Activated CD4-positive, alpha-beta T cell treated with anti-CD3 and anti-CD28 coated beads, Interleukin-2, amount 50 U/mL, for 48 hours (primary cell): ENCODE results near the gene CNIH2.
"Not testable (repeated sequence)": the region's sequence is repeated elsewhere in the genome, so short reads cannot be mapped to it uniquely, and the experiment has no call there.

Experiments used
- DNase-seq, 2 experiments: peaks; one replicate each; pipeline ENCODE4 v3.0.0-alpha.2; 2020

The CNIH2 gene

GRCh38 chr11:66277471-66278362 lies at the start of gene CNIH2:
Gene CNIH2 (plus strand): TSS chr11:66278175. CDS start chr11:66278457, 282 bp downstream.
- peak; percentile 34 to 54 for DNase-seq

GRCh38 chr11:66228521-66228920 lies 49.5 kb upstream of the CNIH2 start:
- DNase-seq: no peak

- DNase-seq: no peak
Measured at GRCh38 chr11:66230156-66230555, 47.8 kb upstream of the CNIH2 start.

- DNase-seq: no peak
Measured at GRCh38 chr11:66230978-66231377, 47.0 kb upstream of the CNIH2 start.

- DNase-seq: no peak
Measured at GRCh38 chr11:66231561-66231960, 46.4 kb upstream of the CNIH2 start.

GRCh38 chr11:66232769-66233168 lies 45.2 kb upstream of the CNIH2 start:
- DNase-seq: no peak

GRCh38 chr11:66233301-66233700 lies 44.7 kb upstream of the CNIH2 start:
- DNase-seq: no peak

GRCh38 chr11:66235141-66235540 lies 42.8 kb upstream of the CNIH2 start:
- DNase-seq: no peak

GRCh38 chr11:66237867-66238266 lies 40.1 kb upstream of the CNIH2 start:
- DNase-seq: no peak

GRCh38 chr11:66238786-66239413 lies 39.1 kb upstream of the CNIH2 start:
- DNase-seq: no peak

GRCh38 chr11:66239511-66239910 lies 38.5 kb upstream of the CNIH2 start:
- no peak for DNase-seq

- no peak for DNase-seq
Measured at GRCh38 chr11:66239998-66240780, 37.8 kb upstream of the CNIH2 start.

GRCh38 chr11:66240781-66241136 lies 37.2 kb upstream of the CNIH2 start:
- no peak for DNase-seq

GRCh38 chr11:66242095-66242765 lies 35.7 kb upstream of the CNIH2 start:
- DNase-seq: no peak

- no peak for DNase-seq
Measured at GRCh38 chr11:66243782-66244535, 34.0 kb upstream of the CNIH2 start.

- DNase-seq: no peak
Measured at GRCh38 chr11:66247295-66247694, 30.7 kb upstream of the CNIH2 start.

GRCh38 chr11:66247801-66248200 lies 30.2 kb upstream of the CNIH2 start:
- DNase-seq: no peak

- no peak for DNase-seq
Measured at GRCh38 chr11:66248903-66249302, 29.1 kb upstream of the CNIH2 start.

GRCh38 chr11:66251809-66252208 lies 26.2 kb upstream of the CNIH2 start:
- DNase-seq: no peak

GRCh38 chr11:66253081-66253480 lies 24.9 kb upstream of the CNIH2 start:
- not testable (repeated sequence) for DNase-seq

GRCh38 chr11:66258473-66258893 lies 19.5 kb upstream of the CNIH2 start:
- no peak for DNase-seq

- no peak for DNase-seq
Measured at GRCh38 chr11:66259225-66259624, 18.8 kb upstream of the CNIH2 start.
